Loucy (cell line): ENCODE measurements around the gene ABCA3.

ENCODE experiments used
- EZH2phosphoT487 ChIP-seq: fragments of 200-600 bp; IDR thresholded peaks from 2 replicates; pipeline ENCODE4 v1.6.1; 2018; ENCODE audit warnings: antibody characterized with exemption, mild to moderate bottlenecking, moderate library complexity, borderline replicate concordance
- TF ChIP-seq, protein P1 (sequence below): fragments of 200-600 bp; sonication (generic); conservative IDR thresholded peaks from 2 replicates; pipeline ENCODE4 v1.5.1; 2014; ENCODE audit warnings: mild to moderate bottlenecking, antibody characterized with exemption, low read length

- TF ChIP-seq, protein P1, sequence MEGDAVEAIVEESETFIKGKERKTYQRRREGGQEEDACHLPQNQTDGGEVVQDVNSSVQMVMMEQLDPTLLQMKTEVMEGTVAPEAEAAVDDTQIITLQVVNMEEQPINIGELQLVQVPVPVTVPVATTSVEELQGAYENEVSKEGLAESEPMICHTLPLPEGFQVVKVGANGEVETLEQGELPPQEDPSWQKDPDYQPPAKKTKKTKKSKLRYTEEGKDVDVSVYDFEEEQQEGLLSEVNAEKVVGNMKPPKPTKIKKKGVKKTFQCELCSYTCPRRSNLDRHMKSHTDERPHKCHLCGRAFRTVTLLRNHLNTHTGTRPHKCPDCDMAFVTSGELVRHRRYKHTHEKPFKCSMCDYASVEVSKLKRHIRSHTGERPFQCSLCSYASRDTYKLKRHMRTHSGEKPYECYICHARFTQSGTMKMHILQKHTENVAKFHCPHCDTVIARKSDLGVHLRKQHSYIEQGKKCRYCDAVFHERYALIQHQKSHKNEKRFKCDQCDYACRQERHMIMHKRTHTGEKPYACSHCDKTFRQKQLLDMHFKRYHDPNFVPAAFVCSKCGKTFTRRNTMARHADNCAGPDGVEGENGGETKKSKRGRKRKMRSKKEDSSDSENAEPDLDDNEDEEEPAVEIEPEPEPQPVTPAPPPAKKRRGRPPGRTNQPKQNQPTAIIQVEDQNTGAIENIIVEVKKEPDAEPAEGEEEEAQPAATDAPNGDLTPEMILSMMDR: no peak
- TF ChIP-seq EZH2phosphoT487: no peak
These were observed 12.1 kb downstream of the ABCA3 start for GRCh38 chr16:2328428-2328827.
